GM23338 (cell line): ENCODE results near the gene KCNJ13.

Source experiments
- EZH2 ChIP-seq: fragments of 200-600 bp; sonication (generic); IDR thresholded peaks from one replicate; pipeline ENCODE4 v1.8.0; 2017; ENCODE audit warnings: antibody characterized with exemption, mild to moderate bottlenecking, low read depth; ENCODE audit not compliant: unreplicated experiment
- EZH2phosphoT487 ChIP-seq: fragments of 200-600 bp; sonication (generic); IDR thresholded peaks from one replicate; pipeline ENCODE4 v1.8.1; 2018; ENCODE audit warnings: antibody characterized with exemption; ENCODE audit not compliant: unreplicated experiment
- POLR2AphosphoS5 ChIP-seq: IDR thresholded peaks from 2 replicates; pipeline ENCODE4 v1.6.1; 2016; ENCODE audit warnings: antibody characterized with exemption, low read depth
- STAT1 ChIP-seq: IDR thresholded peaks from one replicate; pipeline ENCODE4 v1.6.1; 2016; ENCODE audit warnings: antibody characterized with exemption; ENCODE audit not compliant: unreplicated experiment
- TF ChIP-seq, protein P1 (sequence below), 2 experiments: fragments of 200-600 bp in 1 of 2; sonication (generic) in 1 of 2; conservative IDR thresholded peaks; 2 replicates each; pipeline versions ENCODE4 v1.5.1 to v1.6.1; 2016 to 2017; ENCODE audit warnings: antibody characterized with exemption in 2 of 2, low read depth in 2 of 2, mild to moderate bottlenecking in 2 of 2, moderate library complexity in 1 of 2
- TF ChIP-seq, protein P2 (sequence below): IDR thresholded peaks from 2 replicates; pipeline ENCODE4 v1.6.1; 2016; ENCODE audit warnings: antibody characterized with exemption
- TF ChIP-seq, protein P3 (sequence below): IDR thresholded peaks from one replicate; pipeline ENCODE4 v1.6.1; 2018; ENCODE audit warnings: antibody characterized with exemption; ENCODE audit not compliant: unreplicated experiment

DNA sequence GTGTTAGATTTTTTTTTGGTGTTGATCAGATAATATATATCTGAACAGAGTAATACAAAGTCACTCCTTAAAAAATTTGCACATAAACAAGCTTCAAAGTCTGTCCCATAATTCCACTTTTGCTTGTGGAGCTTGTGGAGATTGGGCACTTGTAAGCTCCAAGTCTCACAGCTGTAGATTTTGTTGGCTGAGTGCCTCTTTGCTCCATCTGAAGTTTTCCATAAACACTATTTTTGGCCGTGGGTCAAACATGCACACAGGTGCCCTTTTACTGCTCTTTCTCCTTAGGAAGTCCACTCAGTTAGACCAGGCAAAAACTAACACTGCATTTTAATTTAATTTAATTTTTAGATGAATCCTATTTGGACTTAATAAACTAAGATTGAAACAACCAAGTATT is 3.6 kb upstream of the KCNJ13 start:
- TF ChIP-seq, protein P1, sequence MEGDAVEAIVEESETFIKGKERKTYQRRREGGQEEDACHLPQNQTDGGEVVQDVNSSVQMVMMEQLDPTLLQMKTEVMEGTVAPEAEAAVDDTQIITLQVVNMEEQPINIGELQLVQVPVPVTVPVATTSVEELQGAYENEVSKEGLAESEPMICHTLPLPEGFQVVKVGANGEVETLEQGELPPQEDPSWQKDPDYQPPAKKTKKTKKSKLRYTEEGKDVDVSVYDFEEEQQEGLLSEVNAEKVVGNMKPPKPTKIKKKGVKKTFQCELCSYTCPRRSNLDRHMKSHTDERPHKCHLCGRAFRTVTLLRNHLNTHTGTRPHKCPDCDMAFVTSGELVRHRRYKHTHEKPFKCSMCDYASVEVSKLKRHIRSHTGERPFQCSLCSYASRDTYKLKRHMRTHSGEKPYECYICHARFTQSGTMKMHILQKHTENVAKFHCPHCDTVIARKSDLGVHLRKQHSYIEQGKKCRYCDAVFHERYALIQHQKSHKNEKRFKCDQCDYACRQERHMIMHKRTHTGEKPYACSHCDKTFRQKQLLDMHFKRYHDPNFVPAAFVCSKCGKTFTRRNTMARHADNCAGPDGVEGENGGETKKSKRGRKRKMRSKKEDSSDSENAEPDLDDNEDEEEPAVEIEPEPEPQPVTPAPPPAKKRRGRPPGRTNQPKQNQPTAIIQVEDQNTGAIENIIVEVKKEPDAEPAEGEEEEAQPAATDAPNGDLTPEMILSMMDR (conservative IDR thresholded peaks at IDR 0.05; ENCODE audit: low read depth in 2 of 2), result no peak
- TF ChIP-seq EZH2phosphoT487 (no peak), POLR2AphosphoS5 (no peak), EZH2 (no peak), STAT1 (no peak)
- TF ChIP-seq, protein P2, sequence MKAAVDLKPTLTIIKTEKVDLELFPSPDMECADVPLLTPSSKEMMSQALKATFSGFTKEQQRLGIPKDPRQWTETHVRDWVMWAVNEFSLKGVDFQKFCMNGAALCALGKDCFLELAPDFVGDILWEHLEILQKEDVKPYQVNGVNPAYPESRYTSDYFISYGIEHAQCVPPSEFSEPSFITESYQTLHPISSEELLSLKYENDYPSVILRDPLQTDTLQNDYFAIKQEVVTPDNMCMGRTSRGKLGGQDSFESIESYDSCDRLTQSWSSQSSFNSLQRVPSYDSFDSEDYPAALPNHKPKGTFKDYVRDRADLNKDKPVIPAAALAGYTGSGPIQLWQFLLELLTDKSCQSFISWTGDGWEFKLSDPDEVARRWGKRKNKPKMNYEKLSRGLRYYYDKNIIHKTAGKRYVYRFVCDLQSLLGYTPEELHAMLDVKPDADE, result no peak
- TF ChIP-seq, protein P3, sequence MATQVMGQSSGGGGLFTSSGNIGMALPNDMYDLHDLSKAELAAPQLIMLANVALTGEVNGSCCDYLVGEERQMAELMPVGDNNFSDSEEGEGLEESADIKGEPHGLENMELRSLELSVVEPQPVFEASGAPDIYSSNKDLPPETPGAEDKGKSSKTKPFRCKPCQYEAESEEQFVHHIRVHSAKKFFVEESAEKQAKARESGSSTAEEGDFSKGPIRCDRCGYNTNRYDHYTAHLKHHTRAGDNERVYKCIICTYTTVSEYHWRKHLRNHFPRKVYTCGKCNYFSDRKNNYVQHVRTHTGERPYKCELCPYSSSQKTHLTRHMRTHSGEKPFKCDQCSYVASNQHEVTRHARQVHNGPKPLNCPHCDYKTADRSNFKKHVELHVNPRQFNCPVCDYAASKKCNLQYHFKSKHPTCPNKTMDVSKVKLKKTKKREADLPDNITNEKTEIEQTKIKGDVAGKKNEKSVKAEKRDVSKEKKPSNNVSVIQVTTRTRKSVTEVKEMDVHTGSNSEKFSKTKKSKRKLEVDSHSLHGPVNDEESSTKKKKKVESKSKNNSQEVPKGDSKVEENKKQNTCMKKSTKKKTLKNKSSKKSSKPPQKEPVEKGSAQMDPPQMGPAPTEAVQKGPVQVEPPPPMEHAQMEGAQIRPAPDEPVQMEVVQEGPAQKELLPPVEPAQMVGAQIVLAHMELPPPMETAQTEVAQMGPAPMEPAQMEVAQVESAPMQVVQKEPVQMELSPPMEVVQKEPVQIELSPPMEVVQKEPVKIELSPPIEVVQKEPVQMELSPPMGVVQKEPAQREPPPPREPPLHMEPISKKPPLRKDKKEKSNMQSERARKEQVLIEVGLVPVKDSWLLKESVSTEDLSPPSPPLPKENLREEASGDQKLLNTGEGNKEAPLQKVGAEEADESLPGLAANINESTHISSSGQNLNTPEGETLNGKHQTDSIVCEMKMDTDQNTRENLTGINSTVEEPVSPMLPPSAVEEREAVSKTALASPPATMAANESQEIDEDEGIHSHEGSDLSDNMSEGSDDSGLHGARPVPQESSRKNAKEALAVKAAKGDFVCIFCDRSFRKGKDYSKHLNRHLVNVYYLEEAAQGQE, result no peak
